ENCODE results near the gene TRIM17.

The TRIM17 gene

DNA sequence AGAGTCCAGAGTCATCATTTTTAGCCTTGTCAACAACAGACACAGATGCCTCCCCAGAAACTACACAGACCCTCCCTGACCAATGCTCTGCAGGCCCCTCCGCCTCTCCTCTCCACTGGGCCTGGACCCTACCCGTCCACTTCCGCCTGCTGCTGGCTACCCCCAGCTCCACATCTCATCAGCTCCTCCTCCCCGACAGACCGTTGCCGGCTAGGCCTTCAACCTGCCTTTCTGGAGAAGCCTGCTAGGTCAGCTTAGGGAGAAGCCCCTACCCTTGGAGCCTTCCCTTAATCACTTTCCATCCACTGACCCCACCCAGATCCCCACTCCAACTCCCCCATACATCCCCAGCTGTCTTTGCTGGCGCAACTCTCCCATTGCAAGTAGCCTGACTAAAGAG lies 1.4 kb downstream of the TRIM17 start:
- DNase-seq, result no peak

DNA sequence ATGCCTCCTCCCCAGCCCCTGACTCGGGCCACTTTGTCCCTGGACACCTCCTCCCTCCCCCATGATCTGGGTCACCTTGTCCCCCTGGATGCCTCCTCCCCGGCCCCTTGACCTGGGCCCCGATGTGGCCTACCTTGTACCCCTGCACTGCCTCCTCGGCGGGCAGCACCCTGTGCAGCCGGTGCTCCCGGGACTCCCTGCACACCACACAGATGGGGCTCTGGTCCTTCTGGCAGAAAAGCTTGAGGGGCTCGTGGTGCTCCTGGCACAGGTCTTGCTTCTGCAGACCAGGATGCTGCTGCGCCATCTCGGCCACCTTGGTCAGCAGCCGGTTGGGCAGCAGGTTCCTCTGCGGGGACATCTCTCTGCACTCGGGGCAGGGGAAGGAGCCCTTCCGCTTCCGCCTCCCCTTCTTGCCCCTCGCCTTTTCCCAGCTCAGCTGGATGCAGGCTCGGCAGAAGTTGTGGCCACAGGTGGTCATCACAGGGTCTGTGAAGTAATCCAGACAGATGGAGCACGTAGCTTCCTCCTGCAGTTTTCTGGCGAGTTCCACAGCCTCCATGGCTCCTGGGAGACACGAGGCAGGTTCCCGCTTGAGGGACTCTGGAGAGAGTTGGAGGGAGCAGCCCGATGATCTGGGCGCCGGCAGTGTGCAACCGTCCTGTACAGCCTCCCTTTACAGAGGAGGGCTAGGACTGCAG lies 2.0 kb downstream of the TRIM17 start:
- no peak for DNase-seq

- no peak for DNase-seq
These were observed 3.2 kb downstream of the TRIM17 start for GRCh38 chr1:228413241-228414010.

GRCh38 chr1:228411548-228412430 lies 4.9 kb downstream of the TRIM17 start:
- no peak for DNase-seq

DNA sequence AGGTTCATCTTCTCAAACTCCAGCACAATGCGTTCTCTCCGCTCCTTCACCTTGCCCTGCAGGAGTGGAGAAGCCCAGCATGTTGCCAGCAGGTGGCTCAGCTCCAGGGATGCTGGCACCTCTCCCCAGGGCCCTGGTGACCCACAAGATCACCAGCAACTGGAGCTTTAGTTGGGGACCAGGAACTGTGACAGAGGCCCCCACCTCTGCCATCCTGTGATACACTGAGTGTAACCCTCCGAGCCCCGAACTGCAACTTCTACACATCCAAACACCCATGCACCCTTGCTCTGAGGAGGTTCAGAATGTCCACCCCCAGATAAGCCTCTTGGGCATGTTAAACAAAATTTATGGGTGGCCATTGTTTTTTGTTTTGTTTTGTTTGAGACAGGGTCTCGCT lies 5.5 kb downstream of the TRIM17 start:
- no peak for DNase-seq

- no peak for DNase-seq
These were observed 6.0 kb downstream of the TRIM17 start for GRCh38 chr1:228410671-228411070.

DNA sequence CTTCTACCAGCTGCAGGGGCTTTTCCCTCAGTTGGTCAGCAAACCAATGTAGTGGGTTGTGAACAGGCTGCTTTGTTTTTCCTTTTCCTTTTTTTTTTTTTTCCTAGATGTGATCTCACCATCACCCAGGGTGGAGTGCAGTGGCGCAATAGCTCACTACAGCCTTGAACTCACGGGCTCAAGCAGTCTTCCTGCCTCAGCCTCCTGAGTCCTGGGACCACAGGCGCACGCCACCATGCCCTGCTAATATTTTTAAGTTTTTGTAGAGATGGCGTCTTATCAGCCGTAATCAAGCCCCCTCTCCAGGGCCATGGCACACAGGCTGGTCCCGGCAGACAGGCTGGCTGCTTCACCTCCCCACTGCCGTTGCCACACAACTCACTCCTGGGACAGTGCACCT lies 6.6 kb downstream of the TRIM17 start:
- DNase-seq, result no peak

DNA sequence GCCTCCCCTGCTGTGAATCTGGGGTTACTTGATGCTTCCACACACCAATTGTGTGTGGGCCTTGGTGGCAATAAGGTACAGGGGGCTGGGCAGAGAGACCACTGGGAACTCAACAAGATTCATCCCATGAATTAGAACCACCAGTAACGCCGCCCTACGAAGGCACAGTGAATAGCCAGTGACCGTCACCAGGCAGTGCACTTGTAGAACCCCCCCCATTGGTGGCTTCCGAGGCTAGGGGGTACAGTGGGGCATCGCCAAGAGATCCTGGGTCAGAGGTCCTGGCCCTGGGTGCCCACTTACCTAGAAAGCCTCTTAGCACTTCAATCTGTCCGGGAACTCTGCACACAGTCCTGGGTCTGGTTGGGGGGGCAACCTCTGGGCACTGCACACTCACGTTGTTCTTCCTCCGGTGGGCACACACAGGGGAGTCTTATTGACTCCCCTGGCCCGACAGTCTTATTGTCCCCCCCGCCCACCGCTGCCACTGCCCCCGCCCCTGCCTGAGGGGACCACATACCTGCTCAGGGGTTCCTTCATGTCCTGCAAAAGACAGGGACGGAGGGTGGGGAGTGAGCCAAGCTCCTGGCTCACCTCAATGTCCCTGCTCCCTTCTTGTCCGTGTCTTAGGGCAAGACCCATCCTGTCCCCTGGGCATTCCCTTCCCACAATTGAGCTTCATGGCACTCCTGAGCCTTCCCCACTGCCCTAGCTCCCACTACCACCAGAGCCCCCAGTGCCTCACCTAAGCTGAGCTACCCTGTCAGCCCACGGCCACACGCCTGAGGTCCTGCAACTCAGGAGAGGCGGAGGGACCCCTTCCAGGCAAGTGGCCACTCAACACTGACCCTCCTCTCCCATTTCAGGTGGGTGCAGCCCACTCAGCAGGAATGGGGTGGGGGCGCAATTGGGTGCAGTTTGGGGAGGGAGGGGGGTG lies 7.5 kb downstream of the TRIM17 start:
- no peak for DNase-seq

- DNase-seq, result no peak
These were observed 8.4 kb downstream of the TRIM17 start for GRCh38 chr1:228408041-228408868.

DNA sequence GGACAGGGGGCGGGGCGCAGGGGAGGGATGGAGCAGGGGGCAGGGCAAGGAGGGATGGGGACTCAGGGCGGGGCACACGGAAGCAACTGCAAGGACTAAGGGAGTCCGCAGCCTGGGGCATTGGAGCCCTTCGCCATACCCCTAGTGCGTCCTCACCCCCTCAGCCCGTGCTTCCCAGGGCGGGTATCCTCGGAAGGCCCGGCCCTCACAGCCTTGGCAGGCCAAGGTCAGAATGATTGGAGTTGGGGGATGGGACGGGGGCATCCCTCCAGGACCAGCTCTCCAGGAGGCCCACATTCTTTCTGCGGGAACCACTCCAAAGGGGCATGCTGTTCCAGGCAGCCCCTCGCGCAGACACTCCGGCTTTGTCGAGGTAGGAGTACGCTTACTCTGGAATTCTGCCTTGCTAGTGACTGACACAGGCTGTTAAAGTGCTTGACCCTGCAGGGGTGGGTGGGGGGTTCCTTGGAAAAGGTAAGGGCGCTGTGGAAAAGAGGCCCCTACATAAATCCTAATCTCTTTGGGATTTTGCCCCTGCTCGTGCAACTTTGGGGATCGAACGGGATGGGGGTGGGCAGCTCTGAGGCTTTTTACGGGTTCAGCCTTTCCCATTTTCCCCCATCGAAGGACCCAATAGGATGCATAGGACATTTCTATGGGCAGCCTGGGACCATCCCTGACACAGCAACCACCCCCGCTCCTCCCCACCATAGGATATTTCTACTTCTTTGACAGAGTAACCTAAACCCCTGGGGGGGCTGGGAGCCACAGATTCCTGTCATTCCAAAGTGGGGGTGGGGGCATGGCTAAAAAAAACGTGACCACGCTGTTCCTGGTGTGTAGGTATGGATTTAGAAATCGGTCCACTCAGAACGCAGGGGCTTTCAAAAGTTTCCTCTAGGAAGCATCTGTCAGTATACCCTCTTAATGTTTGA lies 9.3 kb downstream of the TRIM17 start:
- no peak for DNase-seq

- DNase-seq, result no peak
These were observed 10.8 kb downstream of the TRIM17 start for GRCh38 chr1:228405979-228406228.

- peak; percentile 21 for DNase-seq
These were observed 11.3 kb downstream of the TRIM17 start for GRCh38 chr1:228405200-228405978.

- no peak for DNase-seq
These were observed 12.4 kb downstream of the TRIM17 start for GRCh38 chr1:228404107-228404720.

- no peak for DNase-seq
These were observed 13.4 kb downstream of the TRIM17 start for GRCh38 chr1:228403231-228403631.

GRCh38 chr1:228402641-228403025 lies 14.0 kb downstream of the TRIM17 start:
- DNase-seq, result no peak

DNA sequence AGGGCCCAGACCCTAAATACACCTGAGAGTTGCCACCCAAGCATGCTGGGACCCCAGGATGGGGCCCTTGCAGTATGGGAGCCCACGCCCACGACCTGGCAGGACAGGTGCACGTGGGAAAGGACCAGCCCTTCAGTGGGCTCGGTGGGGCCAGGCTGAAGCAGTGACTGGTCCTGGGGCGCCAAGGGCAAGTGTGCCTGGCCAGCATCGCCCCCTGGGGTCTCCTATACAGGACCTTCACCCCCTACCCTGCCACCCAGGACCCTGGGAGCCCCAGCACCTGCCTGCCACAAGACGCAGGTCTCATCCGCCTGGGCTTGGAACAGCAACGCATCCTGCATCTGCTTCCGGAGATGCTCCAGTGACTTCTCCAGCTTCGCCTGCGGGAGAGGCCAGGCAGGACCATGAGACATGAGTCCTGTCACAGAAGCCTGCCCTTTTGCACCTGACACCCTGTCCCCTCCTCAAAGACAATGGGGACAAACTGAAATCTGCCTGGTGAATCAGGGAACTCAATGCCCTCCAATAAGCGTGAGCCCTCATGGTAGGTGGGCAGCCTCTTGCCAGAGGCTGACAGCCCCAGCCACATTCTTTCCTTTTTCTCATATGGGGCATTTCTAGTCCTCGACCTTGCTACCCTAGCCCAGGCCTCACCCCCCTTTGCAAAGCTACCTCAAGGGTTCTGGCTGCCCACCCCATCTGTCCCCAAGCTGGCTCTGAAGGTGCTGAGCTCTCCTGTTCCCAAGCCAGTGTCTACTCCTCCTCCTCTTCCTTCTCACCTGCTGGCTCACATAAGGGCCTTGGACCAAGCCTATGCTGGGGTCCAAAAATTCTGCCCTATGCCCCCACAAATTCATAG lies 14.7 kb downstream of the TRIM17 start:
- DNase-seq, result no peak

DNA sequence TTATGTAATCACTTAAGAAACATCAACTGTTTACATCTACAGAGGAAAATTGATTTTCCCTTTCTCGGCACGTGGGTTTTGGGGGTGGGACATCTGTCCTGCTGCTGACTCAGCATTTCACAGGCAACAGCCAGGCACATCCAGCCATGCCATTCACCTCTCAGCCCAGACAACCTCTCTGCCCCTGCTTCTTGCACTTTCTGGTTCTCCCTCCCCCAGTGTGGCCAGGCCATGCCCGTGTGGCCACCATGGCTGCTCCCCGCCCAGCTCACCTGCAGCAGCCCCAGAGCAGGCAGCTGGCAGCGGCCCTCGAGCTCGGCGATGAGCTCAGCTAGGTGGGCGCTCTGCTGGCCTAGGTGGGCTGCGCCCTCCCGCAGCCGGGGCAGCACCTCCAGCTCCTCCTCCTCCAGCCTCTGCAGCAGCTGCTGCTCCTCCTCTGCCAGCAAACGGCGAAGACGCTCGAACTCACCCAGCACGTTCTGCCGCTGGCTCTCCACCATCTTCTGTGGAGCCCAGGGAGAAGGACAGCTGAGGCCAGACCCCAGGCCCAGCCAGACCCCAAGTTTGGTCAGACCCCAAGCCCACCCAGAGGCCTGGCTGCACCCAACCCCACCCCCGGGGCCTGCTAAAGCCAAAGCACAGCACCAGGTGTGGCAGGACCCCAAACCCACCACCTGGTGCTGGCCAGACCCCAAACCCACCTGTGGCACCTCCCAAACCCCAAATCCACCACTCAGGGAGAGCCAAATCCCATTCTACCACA lies 15.8 kb downstream of the TRIM17 start:
- DNase-seq, result no peak

GRCh38 chr1:228400237-228400651 lies 16.4 kb downstream of the TRIM17 start:
- no peak for DNase-seq
